ENCODE results near the gene LYRM2. TPM values are rescaled to one million over a fixed set of nuclear protein-coding genes. Genes with fewer than 3 reads are reported as not detected.

LYRM2 gene
- total and polyA plus RNA-seq, 2 experiments from 2014 or later, result 38.5 to 66.3 TPM

DNA sequence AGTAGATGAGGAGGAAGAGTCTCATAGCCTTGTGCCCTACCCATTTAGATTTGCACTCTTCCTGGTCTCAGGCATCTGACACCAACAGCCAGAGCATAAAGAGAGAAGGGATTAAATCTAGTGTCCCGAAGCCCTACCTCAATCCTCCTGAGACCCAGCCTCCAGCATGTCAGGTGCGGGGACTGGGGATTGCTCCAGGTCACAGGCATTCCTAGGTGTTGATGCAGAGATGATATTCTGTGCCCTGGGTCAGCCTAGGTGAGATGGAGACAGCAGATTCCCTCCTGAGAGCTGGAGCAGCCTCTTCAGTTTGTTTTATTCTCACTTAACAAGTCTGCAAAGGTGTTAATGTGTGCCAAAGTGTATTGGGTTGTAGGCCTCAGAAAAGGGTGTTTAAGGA, 115.8 kb downstream of the LYRM2 start:
- Histone ChIP-seq H3K9me2 (replicated peaks; ENCODE audit: insufficient read depth) (no peaks in the 10 kb centered on the region), H3K79me2 (peaks cover 2% of the 10 kb centered on the region), H3K4me3 (no peak overlapping the region), H3K27me3 (no peaks in the 10 kb centered on the region), H3K9me3 (ENCODE audit: low read depth) (no peaks in the 10 kb centered on the region), H4K20me1 (ENCODE audit: insufficient read depth, poor library complexity, severe bottlenecking) (no peaks in the 10 kb centered on the region), H2AFZ (no peak overlapping the region), H3K4me1 (ENCODE audit: insufficient read depth) (no peaks in the 10 kb centered on the region), H3K36me3 (replicated peaks; ENCODE audit: insufficient read depth, low read depth) (no peaks in the 10 kb centered on the region), H3K4me2 (no peak overlapping the region), H3K27ac (no peak overlapping the region)
- no peak for DNase-seq (ENCODE audit: low spot score)
- WGBS (ENCODE audit: low lambda C conversion rate, missing lambda C conversion rate), result 44% methylated on average over 2 of the region's 2 CpGs
- TF ChIP-seq EZH2phosphoT487 (IDR thresholded peaks at IDR 0.05; ENCODE audit: low read depth, severe bottlenecking, unreplicated experiment) (no peak), EZH2 (IDR thresholded peaks at IDR 0.05; ENCODE audit: borderline replicate concordance) (no peak)
- TF ChIP-seq, protein P1, sequence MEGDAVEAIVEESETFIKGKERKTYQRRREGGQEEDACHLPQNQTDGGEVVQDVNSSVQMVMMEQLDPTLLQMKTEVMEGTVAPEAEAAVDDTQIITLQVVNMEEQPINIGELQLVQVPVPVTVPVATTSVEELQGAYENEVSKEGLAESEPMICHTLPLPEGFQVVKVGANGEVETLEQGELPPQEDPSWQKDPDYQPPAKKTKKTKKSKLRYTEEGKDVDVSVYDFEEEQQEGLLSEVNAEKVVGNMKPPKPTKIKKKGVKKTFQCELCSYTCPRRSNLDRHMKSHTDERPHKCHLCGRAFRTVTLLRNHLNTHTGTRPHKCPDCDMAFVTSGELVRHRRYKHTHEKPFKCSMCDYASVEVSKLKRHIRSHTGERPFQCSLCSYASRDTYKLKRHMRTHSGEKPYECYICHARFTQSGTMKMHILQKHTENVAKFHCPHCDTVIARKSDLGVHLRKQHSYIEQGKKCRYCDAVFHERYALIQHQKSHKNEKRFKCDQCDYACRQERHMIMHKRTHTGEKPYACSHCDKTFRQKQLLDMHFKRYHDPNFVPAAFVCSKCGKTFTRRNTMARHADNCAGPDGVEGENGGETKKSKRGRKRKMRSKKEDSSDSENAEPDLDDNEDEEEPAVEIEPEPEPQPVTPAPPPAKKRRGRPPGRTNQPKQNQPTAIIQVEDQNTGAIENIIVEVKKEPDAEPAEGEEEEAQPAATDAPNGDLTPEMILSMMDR (IDR thresholded peaks at IDR 0.05; ENCODE audit: poor library complexity), result no peak

DNA sequence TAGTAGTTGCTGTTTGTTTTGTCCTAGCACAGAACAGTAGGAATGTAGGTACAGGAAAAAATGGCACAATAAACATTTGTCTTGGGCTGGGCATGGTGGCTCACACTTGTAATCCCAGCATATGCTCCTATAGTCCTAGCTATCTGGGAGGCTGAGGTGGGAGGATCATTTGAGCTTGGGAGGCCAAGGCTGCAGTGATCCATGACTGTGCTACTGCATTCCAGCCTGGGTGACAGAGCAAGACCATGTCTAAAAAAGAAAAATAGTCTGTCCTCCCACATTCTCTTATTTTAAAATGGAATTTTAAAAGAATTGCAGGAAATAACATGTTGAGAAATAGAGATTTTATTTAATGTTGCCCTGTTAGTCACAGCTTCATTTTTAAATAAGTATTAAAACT, 117.8 kb downstream of the LYRM2 start:
- no peak overlapping the region for H3K4me2 ChIP-seq
- H3K27ac ChIP-seq, result no peak overlapping the region
- no peak overlapping the region for H3K4me3 ChIP-seq
- H2AFZ ChIP-seq, result no peak overlapping the region
- no peaks in the 10 kb centered on the region for H3K4me1 ChIP-seq (ENCODE audit: insufficient read depth)
- H3K9me3 ChIP-seq (ENCODE audit: low read depth), result no peaks in the 10 kb centered on the region
- TF ChIP-seq, protein P1 (IDR thresholded peaks at IDR 0.05; ENCODE audit: poor library complexity), result no peak
- TF ChIP-seq EZH2phosphoT487 (IDR thresholded peaks at IDR 0.05; ENCODE audit: low read depth, severe bottlenecking, unreplicated experiment) (no peak), EZH2 (IDR thresholded peaks at IDR 0.05; ENCODE audit: borderline replicate concordance) (no peak)
- H3K79me2 ChIP-seq, result peaks cover 2% of the 10 kb centered on the region
- H3K36me3 ChIP-seq (replicated peaks; ENCODE audit: insufficient read depth, low read depth), result no peaks in the 10 kb centered on the region
- H4K20me1 ChIP-seq (ENCODE audit: insufficient read depth, poor library complexity, severe bottlenecking), result no peaks in the 10 kb centered on the region
- no peaks in the 10 kb centered on the region for H3K9me2 ChIP-seq (replicated peaks; ENCODE audit: insufficient read depth)
- H3K27me3 ChIP-seq, result no peaks in the 10 kb centered on the region
- DNase-seq (ENCODE audit: low spot score), result no peak

DNA sequence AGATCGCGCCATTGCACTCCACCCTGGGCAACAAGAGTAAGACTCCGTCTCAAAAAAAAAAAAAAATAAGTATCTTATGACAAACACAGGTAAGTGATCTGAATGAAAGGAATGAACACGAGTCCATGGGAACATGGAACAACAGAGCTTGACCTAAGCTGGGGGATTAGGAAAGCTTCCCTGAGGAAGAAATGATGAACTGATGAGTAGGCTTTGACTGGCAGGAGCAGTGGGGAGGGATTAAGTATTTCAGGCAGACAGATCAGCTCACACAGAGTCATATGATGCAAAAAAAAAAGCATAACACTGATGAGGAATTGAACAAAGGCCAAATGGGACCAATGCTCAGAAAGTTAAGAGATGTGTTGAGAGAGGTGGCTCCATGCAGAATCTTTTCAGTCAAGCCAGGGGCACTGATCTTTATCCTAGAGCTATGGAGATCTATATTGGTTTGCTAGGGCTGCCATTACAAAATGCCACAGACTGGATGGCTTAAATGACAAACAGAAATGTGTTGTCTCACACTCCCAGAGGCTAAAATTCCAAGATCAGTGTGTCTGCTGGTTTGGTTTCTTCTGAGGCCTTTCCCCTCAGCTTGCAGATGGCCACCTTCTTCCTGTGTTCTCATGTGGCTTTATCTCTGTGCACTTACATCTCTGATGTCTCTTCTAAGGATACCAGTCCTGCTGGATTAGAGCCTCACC, 120.0 kb downstream of the LYRM2 start:
- no peak overlapping the region for H3K27ac ChIP-seq
- TF ChIP-seq, protein P1 (IDR thresholded peaks at IDR 0.05; ENCODE audit: poor library complexity), result no peak
- TF ChIP-seq EZH2 (IDR thresholded peaks at IDR 0.05; ENCODE audit: borderline replicate concordance), result no peak
- TF ChIP-seq EZH2phosphoT487 (IDR thresholded peaks at IDR 0.05; ENCODE audit: low read depth, severe bottlenecking, unreplicated experiment), result no peak
- no peak overlapping the region for H3K4me3 ChIP-seq
- H3K27me3 ChIP-seq, result no peaks in the 10 kb centered on the region
- 97% methylated on average over 4 of the region's 4 CpGs for WGBS (ENCODE audit: low lambda C conversion rate, missing lambda C conversion rate)
- no peak overlapping the region for H3K4me2 ChIP-seq
- no peaks in the 10 kb centered on the region for H3K9me2 ChIP-seq (replicated peaks; ENCODE audit: insufficient read depth)
- no peak overlapping the region for H2AFZ ChIP-seq
- H3K4me1 ChIP-seq (ENCODE audit: insufficient read depth), result no peaks in the 10 kb centered on the region
- H3K9me3 ChIP-seq (ENCODE audit: low read depth), result no peaks in the 10 kb centered on the region
- no peaks in the 10 kb centered on the region for H3K36me3 ChIP-seq (replicated peaks; ENCODE audit: insufficient read depth, low read depth)
- no peak for DNase-seq (ENCODE audit: low spot score)
- H4K20me1 ChIP-seq (ENCODE audit: insufficient read depth, poor library complexity, severe bottlenecking), result no peaks in the 10 kb centered on the region
- H3K79me2 ChIP-seq, result no peaks in the 10 kb centered on the region

Other genes starting within 250 kb of the LYRM2 start
- gene RRAGD, start 226.5 kb downstream of the LYRM2 start, total RNA-seq, result 22.5 and 28.1 TPM in 2 replicates
- 9.4 and 11.8 TPM in 2 replicates for gene RRAGD, start 226.5 kb downstream of the LYRM2 start, polyA plus RNA-seq
- gene ANKRD6, start 205.6 kb downstream of the LYRM2 start, total RNA-seq, result 20.9 and 30.2 TPM in 2 replicates
- gene ANKRD6, start 205.6 kb downstream of the LYRM2 start, polyA plus RNA-seq, result 9.3 and 12.2 TPM in 2 replicates
- gene MDN1, start 181.0 kb upstream of the LYRM2 start, total RNA-seq, result 20.8 and 20.9 TPM in 2 replicates
- gene MDN1, start 181.0 kb upstream of the LYRM2 start, polyA plus RNA-seq, result 8.0 and 10.8 TPM in 2 replicates
- gene CASP8AP2, start 191.1 kb upstream of the LYRM2 start, total RNA-seq, result 12.0 and 14.1 TPM in 2 replicates
- gene CASP8AP2, start 191.1 kb upstream of the LYRM2 start, polyA plus RNA-seq, result 8.6 and 10.3 TPM in 2 replicates

Measured in hepatocyte (in vitro differentiated cells).